ENCODE measurements around the gene CDYL2.

CDYL2 gene

DNA sequence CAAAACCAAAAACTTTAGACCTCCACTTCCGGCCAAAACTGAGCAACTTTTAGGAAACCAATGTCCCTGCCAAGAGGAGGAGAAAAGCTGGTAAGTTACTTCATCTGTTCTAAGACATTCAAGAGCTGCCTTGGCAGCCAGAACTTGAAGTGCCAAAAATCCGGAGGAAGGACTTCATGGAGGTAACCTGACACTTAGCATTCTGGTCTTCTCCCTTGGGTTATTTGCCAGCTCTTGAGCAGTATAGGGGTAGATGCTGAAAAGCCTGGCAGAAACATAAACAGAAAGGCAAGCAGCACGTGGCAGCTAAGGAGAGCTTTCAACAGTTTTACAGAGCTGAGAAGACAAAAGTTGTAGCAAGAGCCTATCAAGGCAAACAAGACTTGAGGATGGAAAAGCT, 53.2 kb downstream of the CDYL2 start:
- Histone ChIP-seq H3K27me3 (ENCODE audit: control insufficient read depth in 1 of 2, insufficient read depth in 2 of 2, low read length in 2 of 2) (no peaks in the 10 kb centered on the region), H3K27ac (ENCODE audit: low read length) (no peak overlapping the region), H3K36me3 (ENCODE audit: control insufficient read depth in 2 of 2, insufficient read depth in 2 of 2, low read length in 2 of 2) (no peaks in the 10 kb centered on the region), H3K4me1 (ENCODE audit: control insufficient read depth, insufficient read depth, low read length) (no peaks in the 10 kb centered on the region), H3K9me3 (ENCODE audit: control insufficient read depth in 2 of 2, low read length in 2 of 2) (no peaks in the 10 kb centered on the region), H3K9ac (ENCODE audit: low read length in 2 of 2) (no peak overlapping the region), H3K4me3 (ENCODE audit: low read length in 2 of 2) (no peak overlapping the region)

DNA sequence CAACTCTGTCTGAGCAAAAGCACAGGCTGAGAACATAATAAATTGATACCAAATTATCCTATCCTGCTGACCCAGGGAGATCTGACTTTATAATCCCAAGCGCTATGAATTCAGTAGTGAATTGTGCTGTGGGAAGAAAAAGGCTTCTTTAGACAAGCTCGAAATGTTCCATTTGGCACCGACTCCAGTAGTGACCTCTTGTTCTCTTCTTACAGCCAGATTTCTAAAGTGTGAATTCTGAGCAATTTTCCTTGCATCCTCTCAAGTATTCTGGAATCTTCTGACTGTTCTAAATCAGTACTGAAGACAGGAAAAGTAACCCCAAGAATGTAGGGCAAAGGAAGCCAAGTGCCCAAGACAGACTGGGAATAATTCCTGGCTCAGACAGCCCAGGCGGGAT, 58.2 kb downstream of the CDYL2 start:
- Histone ChIP-seq H3K4me1 (ENCODE audit: control insufficient read depth, insufficient read depth, low read length) (no peaks in the 10 kb centered on the region), H3K27ac (ENCODE audit: low read length) (no peak overlapping the region), H3K9ac (ENCODE audit: low read length in 2 of 2) (no peak overlapping the region), H3K27me3 (ENCODE audit: control insufficient read depth in 1 of 2, insufficient read depth in 2 of 2, low read length in 2 of 2) (no peaks in the 10 kb centered on the region), H3K4me3 (ENCODE audit: low read length in 2 of 2) (no peak overlapping the region), H3K36me3 (ENCODE audit: control insufficient read depth in 2 of 2, insufficient read depth in 2 of 2, low read length in 2 of 2) (no peaks in the 10 kb centered on the region), H3K9me3 (ENCODE audit: control insufficient read depth in 2 of 2, low read length in 2 of 2) (no peaks in the 10 kb centered on the region)

DNA sequence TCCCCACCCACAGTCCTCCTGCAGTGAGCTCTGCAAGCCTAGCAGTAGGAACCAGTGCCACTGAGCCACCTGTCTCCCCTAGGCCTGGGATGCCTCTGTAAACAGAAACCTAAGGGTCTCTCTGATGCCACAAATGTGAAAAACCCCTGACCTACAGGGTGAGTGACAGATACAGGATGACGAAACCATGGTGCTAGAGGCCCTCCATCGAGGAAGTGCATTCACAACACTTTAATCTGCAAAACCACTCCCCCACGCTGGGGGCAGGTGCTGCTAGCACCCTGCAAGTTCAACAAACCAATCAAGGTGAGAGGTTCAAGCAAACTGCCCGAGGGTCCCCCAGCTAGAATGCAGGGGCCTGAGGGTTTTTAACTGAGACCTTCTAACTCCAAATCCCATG, 59.5 kb downstream of the CDYL2 start:
- Histone ChIP-seq H3K27ac (ENCODE audit: low read length) (no peak overlapping the region), H3K4me1 (ENCODE audit: control insufficient read depth, insufficient read depth, low read length) (no peaks in the 10 kb centered on the region), H3K4me3 (ENCODE audit: low read length in 2 of 2) (no peak overlapping the region), H3K9ac (ENCODE audit: low read length in 2 of 2) (no peak overlapping the region), H3K9me3 (ENCODE audit: control insufficient read depth in 2 of 2, low read length in 2 of 2) (peaks cover 0 to 3% of the 10 kb centered on the region in 2 donors), H3K36me3 (ENCODE audit: control insufficient read depth in 2 of 2, insufficient read depth in 2 of 2, low read length in 2 of 2) (no peaks in the 10 kb centered on the region), H3K27me3 (ENCODE audit: control insufficient read depth in 1 of 2, insufficient read depth in 2 of 2, low read length in 2 of 2) (no peaks in the 10 kb centered on the region)

DNA sequence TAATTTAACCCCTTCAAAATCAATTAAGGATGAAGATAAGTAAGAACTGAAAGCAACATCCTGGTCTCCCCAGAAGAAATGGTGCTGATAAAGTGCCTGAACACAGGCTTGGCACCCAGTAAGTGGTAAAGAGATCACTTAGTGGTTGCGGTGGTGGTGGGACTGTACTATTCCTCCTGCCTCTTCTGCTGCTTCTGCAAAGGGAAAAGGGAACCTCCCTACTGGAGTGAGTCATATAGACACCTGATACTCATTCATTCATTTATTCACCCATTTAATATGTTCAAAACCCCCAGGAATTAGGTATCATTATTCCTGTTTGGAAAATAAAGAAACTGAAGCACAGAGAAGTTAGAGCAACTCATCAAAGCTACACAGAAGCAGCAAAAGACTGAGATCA, 60.6 kb downstream of the CDYL2 start:
- Histone ChIP-seq H3K4me1 (ENCODE audit: control insufficient read depth, insufficient read depth, low read length) (no peaks in the 10 kb centered on the region), H3K9me3 (ENCODE audit: control insufficient read depth in 2 of 2, low read length in 2 of 2) (peaks cover 0 to 8% of the 10 kb centered on the region in 2 donors)

DNA sequence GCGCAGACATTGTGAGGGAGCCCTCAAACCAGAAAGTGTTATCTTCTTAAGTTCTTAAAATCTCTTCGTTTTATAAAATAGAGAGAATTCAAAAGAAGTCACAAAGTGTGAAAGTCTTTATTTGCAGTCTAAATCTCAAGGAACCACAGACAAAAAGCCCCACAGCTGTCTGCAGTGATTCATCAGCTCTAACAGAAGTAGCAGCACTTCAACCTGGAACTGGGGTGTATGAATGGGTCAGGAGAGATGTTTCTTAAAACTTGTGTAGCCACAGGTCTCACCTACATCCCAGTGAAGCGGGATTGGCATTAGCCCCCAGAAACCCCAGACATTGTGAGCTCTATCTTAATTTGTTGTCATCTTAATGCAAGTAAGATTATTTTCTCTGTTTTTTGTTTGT, 61.1 kb downstream of the CDYL2 start:
- no peaks in the 10 kb centered on the region for H3K27me3 ChIP-seq (ENCODE audit: control insufficient read depth in 1 of 2, insufficient read depth in 2 of 2, low read length in 2 of 2)
- H3K9me3 ChIP-seq (ENCODE audit: control insufficient read depth in 2 of 2, low read length in 2 of 2): peaks cover 0 to 8% of the 10 kb centered on the region in 2 donors

More for the DNA sequence above, 60.6 kb downstream of the CDYL2 start:
- Histone ChIP-seq H3K36me3 (ENCODE audit: control insufficient read depth in 2 of 2, insufficient read depth in 2 of 2, low read length in 2 of 2) (no peaks in the 10 kb centered on the region), H3K9ac (ENCODE audit: low read length in 2 of 2) (no peak overlapping the region), H3K4me3 (ENCODE audit: low read length in 2 of 2) (no peak overlapping the region), H3K27me3 (ENCODE audit: control insufficient read depth in 1 of 2, insufficient read depth in 2 of 2, low read length in 2 of 2) (no peaks in the 10 kb centered on the region), H3K27ac (ENCODE audit: low read length) (no peak overlapping the region)

DNA sequence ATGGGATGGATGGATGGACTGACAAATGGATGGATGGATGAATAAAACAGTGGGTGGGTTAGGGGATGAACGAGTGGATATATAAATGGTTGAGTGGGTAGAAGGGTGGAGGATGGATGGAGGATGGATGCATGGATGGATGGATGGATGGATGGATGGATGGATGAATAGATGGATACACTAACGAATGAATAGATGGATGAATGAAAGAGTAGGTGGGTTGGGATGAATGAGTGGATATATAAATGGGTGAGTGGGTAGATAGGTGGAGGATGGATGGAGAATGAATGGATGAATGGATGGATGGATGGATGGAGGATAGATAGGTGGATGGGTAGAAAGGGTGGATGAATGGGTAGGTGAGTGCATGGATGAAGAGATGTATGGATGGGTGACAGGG, 62.1 kb downstream of the CDYL2 start:
- Histone ChIP-seq H3K9ac (ENCODE audit: low read length in 2 of 2) (no peak overlapping the region), H3K9me3 (ENCODE audit: control insufficient read depth in 2 of 2, low read length in 2 of 2) (peaks cover 0 to 8% of the 10 kb centered on the region in 2 donors), H3K27me3 (ENCODE audit: control insufficient read depth in 1 of 2, insufficient read depth in 2 of 2, low read length in 2 of 2) (no peaks in the 10 kb centered on the region), H3K4me1 (ENCODE audit: control insufficient read depth, insufficient read depth, low read length) (no peaks in the 10 kb centered on the region), H3K36me3 (ENCODE audit: control insufficient read depth in 2 of 2, insufficient read depth in 2 of 2, low read length in 2 of 2) (no peaks in the 10 kb centered on the region), H3K4me3 (ENCODE audit: low read length in 2 of 2) (no peak overlapping the region), H3K27ac (ENCODE audit: low read length) (no peak overlapping the region)

More for the DNA sequence above, 61.1 kb downstream of the CDYL2 start:
- Histone ChIP-seq H3K9ac (ENCODE audit: low read length in 2 of 2) (no peak overlapping the region), H3K27ac (ENCODE audit: low read length) (no peak overlapping the region), H3K4me1 (ENCODE audit: control insufficient read depth, insufficient read depth, low read length) (no peaks in the 10 kb centered on the region), H3K4me3 (ENCODE audit: low read length in 2 of 2) (no peak overlapping the region), H3K36me3 (ENCODE audit: control insufficient read depth in 2 of 2, insufficient read depth in 2 of 2, low read length in 2 of 2) (no peaks in the 10 kb centered on the region)

DNA sequence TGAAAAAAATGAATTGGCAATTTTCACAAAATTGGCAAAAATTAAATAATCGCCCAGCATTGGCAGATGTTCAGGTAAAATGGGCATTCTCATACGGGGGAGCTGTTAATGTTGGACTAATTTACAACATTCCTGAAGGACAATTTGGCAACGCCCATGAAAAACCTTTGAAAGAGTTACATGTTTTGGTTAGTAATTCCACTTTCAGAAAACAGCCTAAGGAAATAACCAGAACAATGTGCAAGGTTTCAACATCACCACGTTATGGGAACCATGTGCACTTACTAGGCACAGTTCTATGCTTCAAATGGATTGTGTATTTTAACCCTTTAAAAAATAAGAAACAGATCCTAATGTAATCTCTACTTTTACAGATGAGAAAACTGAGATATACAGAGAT, 62.7 kb downstream of the CDYL2 start:
- Histone ChIP-seq H3K36me3 (ENCODE audit: control insufficient read depth in 2 of 2, insufficient read depth in 2 of 2, low read length in 2 of 2) (no peaks in the 10 kb centered on the region), H3K9ac (ENCODE audit: low read length in 2 of 2) (no peak overlapping the region), H3K9me3 (ENCODE audit: control insufficient read depth in 2 of 2, low read length in 2 of 2) (peaks cover 0 to 8% of the 10 kb centered on the region in 2 donors), H3K4me3 (ENCODE audit: low read length in 2 of 2) (no peak overlapping the region), H3K4me1 (ENCODE audit: control insufficient read depth, insufficient read depth, low read length) (no peaks in the 10 kb centered on the region), H3K27ac (ENCODE audit: low read length) (no peak overlapping the region), H3K27me3 (ENCODE audit: control insufficient read depth in 1 of 2, insufficient read depth in 2 of 2, low read length in 2 of 2) (no peaks in the 10 kb centered on the region)

DNA sequence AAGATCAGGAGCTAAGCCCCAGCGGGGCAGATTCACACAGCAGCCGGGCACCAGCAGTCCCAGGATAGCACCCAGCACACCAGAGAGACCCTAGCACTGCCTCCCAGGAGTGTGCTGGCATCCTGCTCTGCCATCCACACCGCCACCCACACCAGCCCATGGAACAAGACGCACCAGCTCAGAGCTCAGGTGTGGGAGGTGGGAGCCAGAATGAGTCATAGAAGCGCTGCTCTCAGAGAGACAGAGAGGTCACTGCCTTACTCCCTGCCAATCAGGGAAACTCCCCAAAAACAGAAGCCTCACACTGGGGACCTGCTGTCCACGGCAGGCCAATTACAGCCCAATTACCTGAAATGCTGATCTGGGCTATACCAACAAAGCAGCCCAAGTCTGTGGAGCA, 64.9 kb downstream of the CDYL2 start:
- Histone ChIP-seq H3K9ac (ENCODE audit: low read length in 2 of 2) (no peak overlapping the region), H3K27me3 (ENCODE audit: control insufficient read depth in 1 of 2, insufficient read depth in 2 of 2, low read length in 2 of 2) (no peaks in the 10 kb centered on the region), H3K9me3 (ENCODE audit: control insufficient read depth in 2 of 2, low read length in 2 of 2) (peaks cover 3 to 8% of the 10 kb centered on the region in 2 donors), H3K4me1 (ENCODE audit: control insufficient read depth, insufficient read depth, low read length) (no peaks in the 10 kb centered on the region), H3K36me3 (ENCODE audit: control insufficient read depth in 2 of 2, insufficient read depth in 2 of 2, low read length in 2 of 2) (no peaks in the 10 kb centered on the region), H3K27ac (ENCODE audit: low read length) (no peak overlapping the region), H3K4me3 (ENCODE audit: low read length in 2 of 2) (no peak overlapping the region)

DNA sequence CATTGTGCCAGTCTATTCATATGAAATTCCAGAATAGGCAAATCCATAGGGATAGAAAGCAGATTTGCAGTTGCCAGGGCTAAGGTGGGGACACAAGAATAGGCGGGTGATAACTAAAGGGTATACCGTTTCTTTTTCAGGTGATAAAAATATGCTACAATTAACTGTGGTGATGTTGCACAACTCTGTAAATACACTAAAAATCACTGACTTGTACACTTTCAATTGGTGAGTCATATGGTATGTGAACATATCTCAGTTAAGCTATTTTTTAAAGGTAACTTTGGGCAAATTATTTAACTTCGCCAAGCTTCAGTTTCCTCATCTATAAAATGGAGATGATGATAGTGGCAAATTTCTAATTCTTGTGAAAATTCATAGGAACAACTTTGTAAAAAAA, 65.9 kb downstream of the CDYL2 start:
- Histone ChIP-seq H3K4me3 (ENCODE audit: low read length in 2 of 2) (no peak overlapping the region), H3K27me3 (ENCODE audit: control insufficient read depth in 1 of 2, insufficient read depth in 2 of 2, low read length in 2 of 2) (no peaks in the 10 kb centered on the region), H3K27ac (ENCODE audit: low read length) (no peak overlapping the region), H3K9me3 (ENCODE audit: control insufficient read depth in 2 of 2, low read length in 2 of 2) (peaks cover 6 to 8% of the 10 kb centered on the region in 2 donors), H3K4me1 (ENCODE audit: control insufficient read depth, insufficient read depth, low read length) (no peaks in the 10 kb centered on the region), H3K36me3 (ENCODE audit: control insufficient read depth in 2 of 2, insufficient read depth in 2 of 2, low read length in 2 of 2) (no peaks in the 10 kb centered on the region), H3K9ac (ENCODE audit: low read length in 2 of 2) (no peak overlapping the region)

DNA sequence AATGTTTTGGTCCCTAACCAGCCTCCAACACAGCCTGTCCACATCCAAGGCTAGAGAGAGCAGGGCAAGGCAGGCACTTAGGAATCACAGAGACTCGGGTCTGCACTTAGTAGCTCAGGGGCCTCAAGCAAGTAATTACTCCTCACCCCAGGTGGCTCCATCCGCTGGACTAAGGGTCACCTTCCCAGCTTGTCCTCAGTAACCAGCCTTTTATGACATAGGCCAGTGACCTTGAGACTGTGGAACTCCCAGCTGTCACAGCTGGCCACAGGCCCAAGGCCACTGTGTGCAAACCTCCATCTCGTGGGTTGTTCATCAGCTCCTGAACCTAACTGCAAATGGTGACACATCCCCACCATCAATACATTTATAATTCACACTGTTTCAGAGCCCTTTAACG, 68.6 kb downstream of the CDYL2 start:
- H3K27ac ChIP-seq (ENCODE audit: low read length): no peak overlapping the region
- no peaks in the 10 kb centered on the region for H3K36me3 ChIP-seq (ENCODE audit: control insufficient read depth in 2 of 2, insufficient read depth in 2 of 2, low read length in 2 of 2)
- H3K27me3 ChIP-seq (ENCODE audit: control insufficient read depth in 1 of 2, insufficient read depth in 2 of 2, low read length in 2 of 2): no peaks in the 10 kb centered on the region
- H3K4me3 ChIP-seq (ENCODE audit: low read length in 2 of 2): no peak overlapping the region
- H3K9me3 ChIP-seq (ENCODE audit: control insufficient read depth in 2 of 2, low read length in 2 of 2): peaks cover 9 to 12% of the 10 kb centered on the region in 2 donors
- no peaks in the 10 kb centered on the region for H3K4me1 ChIP-seq (ENCODE audit: control insufficient read depth, insufficient read depth, low read length)
- no peak overlapping the region for H3K9ac ChIP-seq (ENCODE audit: low read length in 2 of 2)

DNA sequence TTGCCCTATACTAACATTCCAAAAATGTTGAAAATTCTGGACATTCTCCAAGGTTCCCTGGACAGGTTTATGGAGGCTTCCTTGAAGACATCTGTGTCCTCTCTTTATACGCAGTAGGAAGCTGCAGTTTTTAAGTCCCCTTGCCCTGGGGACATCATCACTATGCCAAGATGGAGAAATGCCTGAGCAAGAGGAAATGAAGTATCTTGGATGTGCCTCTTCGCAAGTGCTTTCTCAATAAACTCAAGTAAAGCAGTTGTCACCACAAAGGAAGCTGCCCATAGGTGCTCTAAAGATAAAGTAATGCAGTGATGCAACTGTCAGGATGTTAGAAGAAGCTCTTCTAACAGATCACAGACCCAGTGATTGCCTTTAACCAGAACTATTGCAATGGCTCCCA, 71.0 kb downstream of the CDYL2 start:
- Histone ChIP-seq H3K27ac (ENCODE audit: low read length) (no peak overlapping the region), H3K9ac (ENCODE audit: low read length in 2 of 2) (no peak overlapping the region), H3K36me3 (ENCODE audit: control insufficient read depth in 2 of 2, insufficient read depth in 2 of 2, low read length in 2 of 2) (no peaks in the 10 kb centered on the region), H3K27me3 (ENCODE audit: control insufficient read depth in 1 of 2, insufficient read depth in 2 of 2, low read length in 2 of 2) (no peaks in the 10 kb centered on the region), H3K9me3 (ENCODE audit: control insufficient read depth in 2 of 2, low read length in 2 of 2) (peaks cover 4 to 9% of the 10 kb centered on the region in 2 donors), H3K4me1 (ENCODE audit: control insufficient read depth, insufficient read depth, low read length) (no peaks in the 10 kb centered on the region), H3K4me3 (ENCODE audit: low read length in 2 of 2) (no peak overlapping the region)
